ENCODE data around the gene RGS10. TPM values are rescaled to one million over a fixed set of nuclear protein-coding genes. Genes with fewer than 3 reads are reported as not detected.

RGS10 gene
- total RNA-seq, 2 donors from 2014 or later, result 7.8 to 10.8 TPM

DNA sequence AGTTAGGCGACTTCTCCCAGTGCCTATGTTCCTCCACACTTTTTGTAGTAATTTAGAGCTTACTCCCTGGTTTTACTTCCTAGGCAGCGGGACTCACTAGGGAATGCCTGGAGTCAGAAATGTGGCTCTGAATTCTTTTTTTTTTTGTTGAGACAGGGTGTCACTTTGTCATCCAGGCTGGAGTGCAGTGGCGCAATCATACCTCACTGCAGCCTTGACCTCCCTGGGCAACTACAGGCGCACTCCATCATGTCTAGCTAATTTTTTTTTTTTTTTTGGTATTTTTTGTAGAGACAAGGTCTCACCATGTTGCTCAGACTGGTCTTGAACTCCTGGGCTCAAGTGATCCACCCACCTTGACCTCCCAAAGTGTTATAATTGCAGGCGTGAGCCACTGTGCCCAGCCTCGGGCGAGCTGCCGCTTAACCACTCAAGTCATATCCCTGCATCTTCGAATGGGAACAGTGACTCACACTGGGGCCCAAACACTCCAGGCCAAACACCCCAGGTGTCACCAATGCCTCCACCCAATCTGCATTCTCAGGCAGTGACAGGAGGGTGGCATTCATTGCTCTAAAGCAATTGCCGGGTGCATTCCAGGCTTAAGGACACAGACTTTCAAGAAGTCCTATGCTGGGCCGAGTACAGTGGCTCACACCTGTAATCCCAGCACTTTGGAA, 19.6 kb downstream of the RGS10 start:
- Histone ChIP-seq H3K4me1 (no peaks in the 10 kb centered on the region), H3K4me3 (no peak overlapping the region), H3K27me3 (no peaks in the 10 kb centered on the region), H3K27ac (no peak overlapping the region), H3K9me3 (no peaks in the 10 kb centered on the region), H3K36me3 (no peaks in the 10 kb centered on the region)
- DNase-seq (ENCODE audit: low spot score), result no peak
- TF ChIP-seq, protein P1, sequence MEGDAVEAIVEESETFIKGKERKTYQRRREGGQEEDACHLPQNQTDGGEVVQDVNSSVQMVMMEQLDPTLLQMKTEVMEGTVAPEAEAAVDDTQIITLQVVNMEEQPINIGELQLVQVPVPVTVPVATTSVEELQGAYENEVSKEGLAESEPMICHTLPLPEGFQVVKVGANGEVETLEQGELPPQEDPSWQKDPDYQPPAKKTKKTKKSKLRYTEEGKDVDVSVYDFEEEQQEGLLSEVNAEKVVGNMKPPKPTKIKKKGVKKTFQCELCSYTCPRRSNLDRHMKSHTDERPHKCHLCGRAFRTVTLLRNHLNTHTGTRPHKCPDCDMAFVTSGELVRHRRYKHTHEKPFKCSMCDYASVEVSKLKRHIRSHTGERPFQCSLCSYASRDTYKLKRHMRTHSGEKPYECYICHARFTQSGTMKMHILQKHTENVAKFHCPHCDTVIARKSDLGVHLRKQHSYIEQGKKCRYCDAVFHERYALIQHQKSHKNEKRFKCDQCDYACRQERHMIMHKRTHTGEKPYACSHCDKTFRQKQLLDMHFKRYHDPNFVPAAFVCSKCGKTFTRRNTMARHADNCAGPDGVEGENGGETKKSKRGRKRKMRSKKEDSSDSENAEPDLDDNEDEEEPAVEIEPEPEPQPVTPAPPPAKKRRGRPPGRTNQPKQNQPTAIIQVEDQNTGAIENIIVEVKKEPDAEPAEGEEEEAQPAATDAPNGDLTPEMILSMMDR (IDR thresholded peaks at IDR 0.05), result no peak

DNA sequence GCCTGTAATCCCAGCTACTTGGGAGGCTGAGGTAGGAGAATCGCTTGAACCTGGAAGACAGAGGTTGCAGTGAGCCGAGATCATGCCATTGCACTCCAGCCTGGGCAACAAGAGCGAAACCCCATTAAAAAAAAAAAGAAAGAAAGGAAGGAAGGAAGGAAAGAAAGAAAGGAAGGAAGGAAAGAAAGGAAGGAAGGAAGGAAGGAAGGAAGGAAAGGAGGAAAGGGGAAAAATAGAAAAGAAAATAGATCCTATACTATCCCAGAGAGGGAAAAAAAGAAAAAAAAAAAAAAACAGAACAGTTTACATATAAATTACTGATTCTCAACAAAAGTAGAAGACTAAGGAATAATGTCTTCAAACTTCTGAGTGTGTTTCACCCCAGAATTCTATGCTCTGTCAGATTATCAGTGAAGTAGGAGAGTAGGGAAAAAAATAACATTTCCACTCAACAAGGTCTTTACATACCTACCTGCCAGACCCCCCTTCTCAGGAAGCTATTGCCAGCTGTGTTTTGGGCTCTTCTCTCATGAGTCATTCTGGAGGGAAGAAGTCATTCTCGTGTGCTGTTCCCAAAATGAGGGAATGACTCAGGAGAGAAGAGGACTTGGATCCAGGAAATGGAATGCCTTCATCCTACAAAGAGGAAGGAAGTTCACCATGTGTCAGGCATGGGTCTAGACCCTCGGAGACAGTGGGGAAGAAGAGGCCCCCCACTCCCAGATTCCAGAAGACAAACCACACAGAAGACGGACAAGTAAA, 20.9 kb downstream of the RGS10 start:
- TF ChIP-seq, protein P1 (IDR thresholded peaks at IDR 0.05), result no peak
- DNase-seq (ENCODE audit: low spot score), result no peak
- no peaks in the 10 kb centered on the region for H3K36me3 ChIP-seq
- H3K9me3 ChIP-seq, result no peaks in the 10 kb centered on the region
- peaks cover 0 to 6% of the 10 kb centered on the region in 2 donors for H3K4me1 ChIP-seq
- H3K27ac ChIP-seq, result no peak overlapping the region
- H3K4me3 ChIP-seq, result no peak overlapping the region
- no peaks in the 10 kb centered on the region for H3K27me3 ChIP-seq

DNA sequence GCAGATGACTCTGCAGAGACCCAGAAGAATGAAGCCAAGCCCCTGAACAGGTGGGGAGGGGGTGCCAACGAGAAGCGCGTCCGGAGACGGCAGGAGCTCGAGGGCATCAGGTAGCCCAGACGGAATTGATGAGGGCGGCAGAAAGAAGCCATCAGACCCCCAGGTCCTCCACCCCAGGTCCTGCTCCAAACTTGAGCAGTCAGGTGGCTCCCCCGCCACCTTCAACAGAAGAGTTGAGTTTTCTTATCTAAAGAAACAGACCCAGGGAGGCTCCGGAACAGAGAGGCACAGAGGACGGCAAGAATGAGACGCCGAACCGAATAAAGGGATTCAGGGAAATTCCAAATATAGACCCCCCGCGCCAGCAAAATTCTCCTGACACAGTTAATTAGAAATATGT, 22.2 kb downstream of the RGS10 start:
- H3K4me1 ChIP-seq, result peaks cover 0 to 19% of the 10 kb centered on the region in 2 donors
- no peak overlapping the region for H3K27ac ChIP-seq
- no peaks in the 10 kb centered on the region for H3K36me3 ChIP-seq
- TF ChIP-seq, protein P1 (IDR thresholded peaks at IDR 0.05), result no peak
- no peaks in the 10 kb centered on the region for H3K9me3 ChIP-seq
- H3K27me3 ChIP-seq, result no peaks in the 10 kb centered on the region
- no peak for DNase-seq (ENCODE audit: low spot score)
- no peak overlapping the region for H3K4me3 ChIP-seq

DNA sequence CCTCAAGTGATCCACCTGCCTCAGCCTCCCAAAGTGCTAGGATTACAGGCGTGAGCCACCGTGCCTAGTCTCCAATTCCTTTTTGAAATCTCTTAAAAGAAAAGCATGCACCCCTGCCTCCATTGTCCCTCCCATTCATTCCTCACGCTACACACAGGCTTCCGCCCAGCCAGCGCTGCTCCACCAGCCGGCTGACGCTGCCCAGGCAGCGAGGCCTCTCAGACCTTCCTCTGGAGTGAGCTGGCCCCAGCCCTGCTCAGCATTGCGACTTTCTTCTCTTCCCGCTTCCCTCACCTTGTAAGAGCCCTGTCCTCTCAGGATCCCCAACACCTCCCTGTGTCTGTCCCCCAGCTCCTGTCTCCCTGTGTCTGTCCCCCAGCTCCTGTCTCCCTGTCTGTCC, 23.6 kb downstream of the RGS10 start:
- no peak for DNase-seq (ENCODE audit: low spot score)
- Histone ChIP-seq H3K36me3 (no peaks in the 10 kb centered on the region), H3K9me3 (no peaks in the 10 kb centered on the region), H3K27me3 (no peaks in the 10 kb centered on the region), H3K4me1 (peaks cover 0 to 19% of the 10 kb centered on the region in 2 donors), H3K4me3 (no peak overlapping the region), H3K27ac (no peak overlapping the region)
- TF ChIP-seq, protein P1 (IDR thresholded peaks at IDR 0.05), result no peak

DNA sequence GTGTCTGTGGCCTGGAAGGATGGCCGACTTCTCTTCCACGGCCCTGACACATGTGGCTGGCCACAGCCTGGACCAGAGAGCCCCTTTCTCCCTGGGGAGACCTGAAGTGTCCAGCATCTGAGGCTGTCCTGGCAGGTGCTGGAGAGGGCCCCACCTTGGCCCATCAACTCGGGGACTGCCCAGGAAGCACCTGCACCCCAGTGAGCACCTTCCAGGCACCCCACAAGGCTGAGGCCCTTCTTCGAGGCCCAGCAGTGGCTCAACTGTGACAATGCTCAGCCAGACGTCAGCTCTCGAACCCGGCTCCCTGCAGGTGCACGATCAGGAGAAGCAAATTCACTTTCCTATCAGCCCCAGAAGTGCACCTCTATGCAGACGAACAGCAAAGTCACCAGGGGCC, 24.3 kb downstream of the RGS10 start:
- TF ChIP-seq, protein P1 (IDR thresholded peaks at IDR 0.05), result no peak
- H3K9me3 ChIP-seq, result no peaks in the 10 kb centered on the region
- H3K4me1 ChIP-seq, result peaks cover 0 to 19% of the 10 kb centered on the region in 2 donors
- no peak overlapping the region for H3K27ac ChIP-seq
- no peaks in the 10 kb centered on the region for H3K27me3 ChIP-seq
- no peak overlapping the region for H3K4me3 ChIP-seq
- no peak for DNase-seq (ENCODE audit: low spot score)
- H3K36me3 ChIP-seq, result no peaks in the 10 kb centered on the region

All from right atrium auricular region (tissue), 2 donors.